ENCODE data around the gene MRPL55. TPM values are rescaled to one million over a fixed set of nuclear protein-coding genes. Genes with fewer than 3 reads are reported as not detected.

Gene MRPL55
- total RNA-seq, 2 donors from 2014 or later, result 120 to 136 TPM

- peaks cover 6% of the 10 kb centered on the region for H3K4me1 ChIP-seq (replicated peaks)
- 87% methylated on average over 8 of the region's 8 CpGs for WGBS
- DNase-seq (ENCODE audit: low spot score), result no peak
- no peak overlapping the region for H3K4me3 ChIP-seq
- no peaks in the 10 kb centered on the region for H3K27me3 ChIP-seq (replicated peaks; ENCODE audit: insufficient read depth)
- intact Hi-C loops (cut with DNase I), result loop anchor here (5.0 kb wide), 1 partner anchor 41 kb away; the partner anchor contains the start of gene GJC2
- no peaks in the 10 kb centered on the region for H3K36me3 ChIP-seq
- no peaks in the 10 kb centered on the region for H3K9me3 ChIP-seq
- TF ChIP-seq POLR2A (IDR thresholded peaks at IDR 0.05) (no peak), CTCF (IDR thresholded peaks at IDR 0.05) (no peak), POLR2AphosphoS5 (IDR thresholded peaks at IDR 0.05) (no peak)
- no peak overlapping the region for H3K27ac ChIP-seq
These were observed 2.9 kb downstream of the MRPL55 start for GRCh38 chr1:228105996-228106799.

GRCh38 chr1:228105270-228105995 is 3.7 kb downstream of the MRPL55 start:
- H3K27me3 ChIP-seq (replicated peaks; ENCODE audit: insufficient read depth), result no peaks in the 10 kb centered on the region
- H3K27ac ChIP-seq, result no peak overlapping the region
- WGBS, result 79% methylated on average over 9 of the region's 9 CpGs
- intact Hi-C loops (cut with DNase I), result loop anchor here (5.0 kb wide), 1 partner anchor 42 kb away; the partner anchor contains the start of gene GJC2
- no peaks in the 10 kb centered on the region for H3K36me3 ChIP-seq
- no peak overlapping the region for H3K4me3 ChIP-seq
- no peaks in the 10 kb centered on the region for H3K9me3 ChIP-seq
- no peak for DNase-seq (ENCODE audit: low spot score)
- TF ChIP-seq POLR2A (IDR thresholded peaks at IDR 0.05), result no peak
- no peak for TF ChIP-seq CTCF (IDR thresholded peaks at IDR 0.05)
- TF ChIP-seq POLR2AphosphoS5 (IDR thresholded peaks at IDR 0.05), result no peak
- peaks cover 6% of the 10 kb centered on the region for H3K4me1 ChIP-seq (replicated peaks)

- DNase-seq (ENCODE audit: low spot score), result no peak
- Histone ChIP-seq H3K9me3 (no peaks in the 10 kb centered on the region), H3K27ac (no peak overlapping the region), H3K36me3 (no peaks in the 10 kb centered on the region), H3K27me3 (replicated peaks; ENCODE audit: insufficient read depth) (no peaks in the 10 kb centered on the region), H3K4me1 (replicated peaks) (peaks cover 6% of the 10 kb centered on the region), H3K4me3 (no peak overlapping the region)
- WGBS, result 59% methylated on average over 7 of the region's 7 CpGs
- no peak for TF ChIP-seq CTCF (IDR thresholded peaks at IDR 0.05)
- no peak for TF ChIP-seq POLR2AphosphoS5 (IDR thresholded peaks at IDR 0.05)
- TF ChIP-seq POLR2A (IDR thresholded peaks at IDR 0.05), result no peak
- intact Hi-C loops (cut with DNase I), result loop anchor here (5.0 kb wide), 1 partner anchor 43 kb away; the partner anchor contains the start of gene GJC2
These were observed 4.4 kb downstream of the MRPL55 start for GRCh38 chr1:228104526-228105269.

GRCh38 chr1:228102791-228103620 is 6.1 kb downstream of the MRPL55 start, which contains the start of gene C1orf35:
TSS of gene C1orf35 (minus strand) at chr1:228103325. CDS start at chr1:228103227, 98 bp downstream.
- peak; percentile 88 for DNase-seq (ENCODE audit: low spot score)
- no peaks in the 10 kb centered on the region for H3K9me3 ChIP-seq
- H3K27ac ChIP-seq, result peak within 1 kb of the TSS; percentile 89
- no peaks in the 10 kb centered on the region for H3K27me3 ChIP-seq (replicated peaks; ENCODE audit: insufficient read depth)
- peak in 2 of 4 experiments; percentile 33 to 38 for TF ChIP-seq CTCF (IDR thresholded peaks at IDR 0.05)
- peak; percentile 96 for TF ChIP-seq POLR2AphosphoS5 (IDR thresholded peaks at IDR 0.05)
- TF ChIP-seq POLR2A (IDR thresholded peaks at IDR 0.05), result peak; percentile 86
- intact Hi-C loops (cut with DNase I), result no loop called here
- peak within 1 kb of the TSS; percentile 64 to 96 for H3K4me3 ChIP-seq
- H3K4me1 ChIP-seq (replicated peaks), result peaks cover 5% of the 10 kb centered on the region
- under 1% methylated on average over 83 of the region's 104 CpGs for WGBS
- peaks cover 5 to 13% of the 10 kb centered on the region in 2 donors for H3K36me3 ChIP-seq

Measured in prostate gland (tissue), 2 donors.